Sciatic nerve (tissue), 2 donors: ENCODE results near the gene GNG13. TPM values are rescaled to one million over a fixed set of nuclear protein-coding genes. Genes with fewer than 3 reads are reported as not detected.
"Not testable (repeated sequence)": the region's sequence is repeated elsewhere in the genome, so short reads cannot be mapped to it uniquely, and the experiment has no call there.

ENCODE experiments used
- ATAC-seq: fragments of 200-7000 bp; cut with Tn5 transposase; one replicate; pipeline ENCODE4 v1.9.1; 2020; ENCODE audit warnings: mild to moderate bottlenecking, moderate library complexity
- DNase-seq: peaks from one replicate; pipeline ENCODE4 v3.0.0-alpha.2; 2020; ENCODE audit warnings: low spot score
- intact Hi-C: fragments of 100-400 bp; cut with DNase I; formaldehyde crosslinking; loops from one replicate; pipeline ENCODE4 v1.14.2; 2022
- total RNA-seq: library from RNA; stranded (reverse); fragmentation: NEBNext Ultra II Directional; extraction: Animal tissue kit (Norgen Biotek cat#: 25700); gene quantifications from one replicate; pipeline ENCODE4 v1.2.1, GENCODE V29; 2021
- donor health status: DM: no; HTN: no; CAD: no.
- donor health status: DM: no; HTN: no; CAD: no.

Gene GNG13
- total RNA-seq, 1 donor from 2014 or later = not detected

GRCh38 chr16:785563-786535 lies 14.7 kb downstream of the GNG13 start:
- ATAC-seq (peak; percentile 24), DNase-seq (peak; percentile 84)
- intact Hi-C loops = loop anchor here (2.0 kb wide), 1 partner anchor 75 kb away; no protein-coding TSS in a partner anchor

- no peak for ATAC-seq
- DNase-seq = no peak
- intact Hi-C loops = loop anchor here (2.0 kb wide), 1 partner anchor 74 kb away; no protein-coding TSS in a partner anchor
Measured at GRCh38 chr16:784431-784830, 16.1 kb downstream of the GNG13 start.

DNA sequence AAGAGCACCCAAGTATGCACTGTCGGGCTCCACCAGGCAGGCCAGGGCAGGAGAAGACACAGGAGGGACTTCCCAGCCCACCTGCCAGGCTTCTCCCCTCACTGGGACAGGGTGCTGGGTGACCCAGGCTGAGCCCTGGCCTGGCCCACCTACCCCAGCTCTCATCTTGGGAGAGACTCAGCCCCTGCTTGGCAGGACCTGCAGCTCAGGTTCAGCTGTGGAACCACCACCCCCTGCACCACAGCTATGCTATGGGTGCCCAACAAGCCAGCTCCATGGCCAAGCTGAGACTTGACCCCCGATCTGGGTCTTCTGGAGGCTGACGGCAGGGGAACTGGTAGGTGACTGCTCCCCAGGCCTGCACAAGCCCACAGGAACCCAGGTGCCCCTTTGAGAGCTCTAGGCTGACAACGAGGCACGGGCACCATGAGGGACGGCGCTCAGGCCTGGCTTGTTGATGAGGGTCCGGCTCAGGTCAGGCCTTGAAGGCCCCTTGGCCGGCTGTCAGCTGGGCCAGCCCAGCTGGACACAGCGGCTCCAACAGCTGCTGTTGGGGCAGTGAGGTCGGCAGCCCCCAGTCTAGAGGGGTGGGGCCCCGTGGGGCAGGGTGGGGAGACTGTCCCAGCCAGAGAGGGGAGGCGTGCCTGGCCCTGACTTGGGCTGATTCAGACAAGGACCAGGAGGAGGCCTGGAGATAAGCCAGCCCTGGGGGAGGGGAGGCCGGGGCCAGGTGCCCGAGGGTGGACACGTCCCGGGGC lies 17.0 kb downstream of the GNG13 start:
- no peak for DNase-seq
- intact Hi-C loops = loop anchor here (2.0 kb wide), 1 partner anchor 73 kb away; no protein-coding TSS in a partner anchor
- no peak for ATAC-seq

GRCh38 chr16:782766-783403 lies 17.6 kb downstream of the GNG13 start:
- DNase-seq (no peak), ATAC-seq (no peak)
- intact Hi-C loops = no loop called here

GRCh38 chr16:782258-782657 lies 18.3 kb downstream of the GNG13 start:
- ATAC-seq = no peak
- intact Hi-C loops = no loop called here
- DNase-seq = no peak

GRCh38 chr16:781346-782010 lies 19.1 kb downstream of the GNG13 start:
- DNase-seq (no peak), ATAC-seq (no peak)
- intact Hi-C loops = no loop called here

- intact Hi-C loops = no loop called here
- ATAC-seq = no peak
- no peak for DNase-seq
Measured at GRCh38 chr16:780296-780695, 20.2 kb downstream of the GNG13 start.

- DNase-seq = no peak
- intact Hi-C loops = no loop called here
- ATAC-seq = no peak
Measured at GRCh38 chr16:779561-779960, 21.0 kb downstream of the GNG13 start.

- ATAC-seq (no peak), DNase-seq (no peak)
- intact Hi-C loops = no loop called here
Measured at GRCh38 chr16:778909-779527, 21.5 kb downstream of the GNG13 start.

DNA sequence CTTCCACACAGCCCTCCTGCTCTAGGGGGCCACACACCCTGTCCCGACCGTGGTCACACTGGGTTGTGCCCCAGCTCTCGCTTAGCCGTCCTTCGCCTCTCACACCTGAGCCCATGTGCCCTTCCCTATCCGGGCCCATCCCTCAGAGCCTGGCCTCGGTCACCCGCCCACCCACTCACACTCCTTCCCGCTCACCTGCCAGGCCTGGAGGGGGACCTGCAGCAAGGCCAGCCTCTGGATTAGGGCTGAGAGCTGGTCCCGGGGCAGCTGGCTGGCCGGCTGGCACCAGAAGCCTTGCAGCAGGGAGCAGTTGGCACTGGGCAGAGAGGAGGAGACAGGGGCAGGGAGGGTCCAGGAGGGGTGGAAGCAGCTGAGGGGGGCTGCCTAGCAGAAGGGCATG lies 22.1 kb downstream of the GNG13 start:
- ATAC-seq (no peak), DNase-seq (no peak)
- intact Hi-C loops = no loop called here

- no peak for ATAC-seq
- intact Hi-C loops = no loop called here
- DNase-seq = no peak
Measured at GRCh38 chr16:777826-778225, 22.7 kb downstream of the GNG13 start.

- ATAC-seq (no peak), DNase-seq (no peak)
- intact Hi-C loops = no loop called here
Measured at GRCh38 chr16:776824-777223, 23.7 kb downstream of the GNG13 start.

DNA sequence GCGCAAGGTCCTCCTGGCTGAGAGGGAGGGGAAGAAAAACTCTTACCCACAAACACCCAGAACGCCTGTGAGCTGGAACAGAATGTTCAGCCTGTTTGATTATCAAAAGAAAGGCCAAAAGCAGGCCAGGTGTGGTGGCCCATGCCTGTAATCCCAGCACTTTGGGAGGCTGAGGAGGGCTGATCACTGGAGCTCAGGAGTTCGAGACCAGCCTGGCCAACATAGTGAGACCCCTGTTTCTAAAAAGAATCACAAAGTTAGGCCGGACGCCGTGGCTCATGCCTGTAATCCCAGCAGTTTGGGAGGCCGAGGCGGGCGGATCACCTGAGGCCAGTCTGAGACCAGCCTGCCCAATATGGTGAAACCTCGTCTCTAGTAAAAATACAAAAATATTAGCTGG lies 24.2 kb downstream of the GNG13 start:
- ATAC-seq, intact Hi-C loops, DNase-seq: not testable (repeated sequence)

DNA sequence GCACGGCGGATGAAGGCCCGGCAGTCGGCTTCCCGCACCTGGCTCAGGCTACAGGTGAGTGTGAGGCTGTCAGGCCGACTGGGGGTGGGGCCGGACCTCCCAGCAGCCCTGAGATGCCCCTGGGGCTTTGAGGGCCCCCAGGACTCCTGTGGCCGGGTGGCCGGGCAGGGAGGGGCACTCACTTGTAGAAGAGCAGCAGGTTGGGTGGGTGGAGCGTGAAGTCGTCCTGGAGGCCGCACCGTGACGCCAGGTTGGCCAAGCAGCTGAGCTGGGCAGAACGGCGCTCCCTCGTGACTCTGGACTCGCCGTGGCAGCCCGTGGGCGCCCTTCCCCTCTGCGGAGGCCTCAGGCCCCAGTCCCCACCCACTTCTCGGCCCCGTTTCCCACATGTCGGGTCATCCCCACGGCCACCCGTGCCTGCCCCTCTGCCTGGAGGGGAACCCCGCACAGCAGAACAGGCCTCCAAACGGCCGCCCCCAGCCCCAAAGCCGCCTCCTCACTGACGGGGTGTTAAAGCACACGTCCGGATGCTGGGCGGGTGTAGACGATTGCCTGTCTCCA lies 25.2 kb downstream of the GNG13 start:
- DNase-seq (no peak), ATAC-seq (no peak)
- intact Hi-C loops = no loop called here

- intact Hi-C loops = no loop called here
- DNase-seq (no peak), ATAC-seq (no peak)
Measured at GRCh38 chr16:774086-775001, 26.2 kb downstream of the GNG13 start.

- DNase-seq (no peak), ATAC-seq (no peak)
- intact Hi-C loops = no loop called here
Measured at GRCh38 chr16:772959-773358, 27.6 kb downstream of the GNG13 start.

DNA sequence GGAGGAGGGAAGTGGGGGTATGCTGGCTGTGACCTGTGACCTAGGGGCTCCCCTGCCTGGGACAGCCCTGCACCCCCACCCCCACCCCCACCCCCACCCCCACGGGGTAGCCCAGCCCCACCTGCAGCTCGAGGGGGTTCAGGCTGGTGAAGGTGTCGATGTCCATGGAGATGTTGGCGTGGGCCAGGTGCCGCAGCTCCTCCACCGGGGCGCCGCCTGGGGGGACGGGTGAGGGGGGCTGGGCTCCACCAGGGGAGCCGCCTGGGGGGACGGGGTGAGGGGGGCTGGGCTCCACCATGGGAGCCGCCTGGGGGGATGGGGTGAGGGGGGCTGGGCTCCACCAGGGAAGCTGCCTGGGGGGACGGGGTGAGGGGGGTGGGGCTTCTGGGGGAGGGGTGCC lies 30.1 kb downstream of the GNG13 start:
- no peak for DNase-seq
- intact Hi-C loops = no loop called here
- ATAC-seq = no peak
